Activated naive CD8-positive, alpha-beta T cell (primary cell): ENCODE results near the gene HERC5.
"Not testable (repeated sequence)": the region's sequence is repeated elsewhere in the genome, so short reads cannot be mapped to it uniquely, and the experiment has no call there.

Experiments used
- H3K27ac Mint-ChIP-seq: one replicate; pipeline ENCODE4 v1.8.0; 2021; ENCODE audit warnings: mixed read lengths
- H3K27me3 Mint-ChIP-seq: one replicate; pipeline ENCODE4 v1.8.0; 2021; ENCODE audit warnings: mixed read lengths
- H3K36me3 Mint-ChIP-seq: one replicate; pipeline ENCODE4 v1.8.0; 2021; ENCODE audit warnings: mixed read lengths
- H3K4me1 Mint-ChIP-seq: one replicate; pipeline ENCODE4 v1.8.0; 2021; ENCODE audit warnings: low read depth, mixed read lengths
- H3K4me3 Mint-ChIP-seq: one replicate; pipeline ENCODE4 v1.8.0; 2021; ENCODE audit warnings: mild to moderate bottlenecking, mixed read lengths
- H3K9me3 Mint-ChIP-seq: one replicate; pipeline ENCODE4 v1.8.0; 2021; ENCODE audit warnings: low read depth, mixed read lengths

The HERC5 gene

GRCh38 chr4:88524171-88524570, 67.3 kb downstream of the HERC5 start:
- Mint-ChIP-seq H3K4me3 (peak overlapping the region; percentile 96), H3K36me3 (no peaks in the 10 kb centered on the region), H3K4me1 (peaks cover 36% of the 10 kb centered on the region), H3K27me3 (no peaks in the 10 kb centered on the region), H3K9me3 (no peaks in the 10 kb centered on the region), H3K27ac (peak overlapping the region; percentile 83)

DNA sequence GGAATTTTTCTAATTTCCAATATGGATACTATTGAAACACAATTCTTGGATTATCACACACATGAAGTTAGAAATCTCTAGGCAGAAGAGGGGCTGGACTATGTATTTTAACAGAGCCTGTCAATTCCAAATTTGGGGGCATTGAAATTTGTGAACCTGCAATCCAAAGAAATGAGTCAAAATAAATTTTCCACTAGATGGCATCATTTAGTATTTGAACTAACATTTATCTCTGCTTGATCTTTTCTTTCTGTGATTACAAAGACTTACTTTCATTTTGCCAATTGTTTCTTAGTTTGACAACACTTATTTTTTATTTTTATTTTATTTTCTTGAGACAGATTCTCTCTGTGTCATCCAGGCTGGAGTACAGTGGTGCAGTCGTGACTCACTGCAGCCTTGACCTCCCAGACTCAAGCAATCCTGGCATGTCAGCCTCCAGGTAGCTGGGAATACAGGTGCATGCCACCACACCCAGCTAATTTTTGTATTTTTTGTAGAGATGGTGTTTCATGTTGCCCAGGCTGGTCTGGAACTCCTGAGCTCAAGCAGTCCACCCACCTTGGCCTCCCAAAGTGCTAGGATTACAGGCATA, 69.4 kb downstream of the HERC5 start:
- H3K4me3 Mint-ChIP-seq: peak overlapping the region; percentile 57
- no peak overlapping the region for H3K27ac Mint-ChIP-seq

DNA sequence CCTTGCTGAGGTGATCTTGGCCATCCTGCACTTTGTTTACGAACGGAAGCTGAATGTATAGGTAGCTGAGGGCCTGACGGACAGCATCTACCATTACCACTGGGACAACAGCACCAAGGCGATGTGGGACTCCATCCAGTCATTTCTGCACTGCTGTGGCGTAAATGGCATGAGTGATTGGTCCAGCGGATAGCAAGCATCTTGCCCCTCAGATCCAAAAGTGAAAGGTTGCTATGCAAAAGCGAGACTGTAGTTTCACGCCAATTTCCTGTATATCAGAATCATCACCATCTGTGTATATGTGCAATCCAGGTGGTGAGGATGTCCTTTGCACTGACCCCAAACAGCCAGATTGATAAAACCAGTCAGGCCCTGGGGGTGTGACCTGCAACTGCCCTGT, 70.9 kb downstream of the HERC5 start:
- Mint-ChIP-seq H3K27me3 (no peaks in the 10 kb centered on the region), H3K36me3 (no peaks in the 10 kb centered on the region), H3K4me1 (peaks cover 20% of the 10 kb centered on the region), H3K4me3 (no peak overlapping the region), H3K9me3 (no peaks in the 10 kb centered on the region), H3K27ac (no peak overlapping the region)

More for the DNA sequence above, 69.4 kb downstream of the HERC5 start:
- H3K9me3 Mint-ChIP-seq: no peaks in the 10 kb centered on the region
- H3K27me3 Mint-ChIP-seq: no peaks in the 10 kb centered on the region
- H3K4me1 Mint-ChIP-seq: peaks cover 32% of the 10 kb centered on the region
- no peaks in the 10 kb centered on the region for H3K36me3 Mint-ChIP-seq

GRCh38 chr4:88528861-88529260, 71.9 kb downstream of the HERC5 start:
- H3K4me1 Mint-ChIP-seq: peaks cover 19% of the 10 kb centered on the region
- H3K27me3 Mint-ChIP-seq: no peaks in the 10 kb centered on the region
- H3K27ac Mint-ChIP-seq: no peak overlapping the region
- H3K36me3 Mint-ChIP-seq: no peaks in the 10 kb centered on the region
- H3K4me3 Mint-ChIP-seq: no peak overlapping the region
- H3K9me3 Mint-ChIP-seq: no peaks in the 10 kb centered on the region

DNA sequence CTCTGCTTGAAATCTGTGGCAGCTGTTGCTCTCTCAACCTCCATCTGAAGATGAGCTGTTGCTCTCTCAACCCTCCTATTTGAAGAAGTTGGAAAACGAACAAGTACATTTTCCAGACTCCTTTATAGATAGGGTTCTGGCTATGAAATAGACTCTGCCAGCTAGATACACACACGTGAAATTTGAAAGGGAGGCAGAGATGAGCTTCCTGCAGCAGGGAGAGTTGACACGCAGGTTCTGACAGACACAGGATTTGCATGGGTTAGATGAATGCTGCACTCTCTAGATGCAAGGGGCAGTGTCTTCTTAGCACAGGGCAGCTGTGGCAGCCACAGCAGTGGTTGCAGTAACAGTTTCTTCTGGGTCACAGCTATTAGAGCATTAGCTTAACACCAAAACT, 74.6 kb downstream of the HERC5 start:
- Mint-ChIP-seq H3K9me3 (no peaks in the 10 kb centered on the region), H3K4me1 (peaks cover 4% of the 10 kb centered on the region), H3K4me3 (no peak overlapping the region), H3K27ac (no peak overlapping the region), H3K27me3 (no peaks in the 10 kb centered on the region), H3K36me3 (no peaks in the 10 kb centered on the region)

- Mint-ChIP-seq H3K4me1 (peaks cover 4% of the 10 kb centered on the region), H3K4me3 (no peak overlapping the region), H3K27ac (no peak overlapping the region), H3K27me3 (no peaks in the 10 kb centered on the region), H3K9me3 (no peaks in the 10 kb centered on the region), H3K36me3 (no peaks in the 10 kb centered on the region)
Observed at GRCh38 chr4:88533088-88533790, 76.3 kb downstream of the HERC5 start.

GRCh38 chr4:88533937-88534750, 77.2 kb downstream of the HERC5 start:
- Mint-ChIP-seq H3K4me3 (no peak overlapping the region), H3K27me3 (no peaks in the 10 kb centered on the region), H3K4me1 (peaks cover 4% of the 10 kb centered on the region), H3K27ac (no peak overlapping the region), H3K36me3 (no peaks in the 10 kb centered on the region), H3K9me3 (no peaks in the 10 kb centered on the region)

DNA sequence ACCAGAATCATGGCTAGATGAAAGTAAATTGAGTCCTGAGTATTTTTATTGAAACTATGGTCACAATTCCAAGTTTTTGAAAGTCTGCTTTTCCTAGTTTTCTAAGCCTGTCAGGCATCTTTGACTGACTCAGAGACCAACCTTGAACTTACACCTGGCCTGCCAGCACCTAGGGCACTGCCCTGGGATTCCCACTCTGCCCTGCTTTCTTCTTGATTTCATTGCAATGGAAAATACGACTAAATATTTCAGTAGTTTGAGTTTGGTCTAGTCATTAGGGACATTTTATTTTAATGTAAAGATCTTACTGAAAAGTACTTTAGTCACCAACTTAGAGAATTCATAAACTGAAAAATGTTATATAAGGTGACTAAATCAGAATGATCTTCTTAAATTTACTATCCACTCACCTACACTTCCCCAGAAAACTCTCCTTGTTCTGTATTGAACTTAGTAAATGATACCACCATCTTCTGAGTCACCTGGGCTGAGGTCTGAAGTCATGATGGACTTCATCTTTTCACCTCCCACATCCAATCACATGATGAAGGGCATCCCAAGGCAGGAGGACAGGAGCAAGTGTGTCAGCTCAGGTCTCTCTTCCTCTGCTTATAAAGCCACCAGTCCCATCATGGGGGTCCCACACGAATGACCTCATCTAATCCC, 78.3 kb downstream of the HERC5 start:
- no peak overlapping the region for H3K4me3 Mint-ChIP-seq
- peaks cover 9% of the 10 kb centered on the region for H3K4me1 Mint-ChIP-seq
- H3K27me3 Mint-ChIP-seq: no peaks in the 10 kb centered on the region
- H3K9me3 Mint-ChIP-seq: no peaks in the 10 kb centered on the region
- no peaks in the 10 kb centered on the region for H3K36me3 Mint-ChIP-seq
- H3K27ac Mint-ChIP-seq: no peak overlapping the region

- peaks cover 9% of the 10 kb centered on the region for H3K4me1 Mint-ChIP-seq
- no peaks in the 10 kb centered on the region for H3K36me3 Mint-ChIP-seq
- H3K27ac Mint-ChIP-seq: no peak overlapping the region
- H3K9me3 Mint-ChIP-seq: no peaks in the 10 kb centered on the region
- no peak overlapping the region for H3K4me3 Mint-ChIP-seq
- no peaks in the 10 kb centered on the region for H3K27me3 Mint-ChIP-seq
Observed at GRCh38 chr4:88537709-88538108, 80.8 kb downstream of the HERC5 start.

DNA sequence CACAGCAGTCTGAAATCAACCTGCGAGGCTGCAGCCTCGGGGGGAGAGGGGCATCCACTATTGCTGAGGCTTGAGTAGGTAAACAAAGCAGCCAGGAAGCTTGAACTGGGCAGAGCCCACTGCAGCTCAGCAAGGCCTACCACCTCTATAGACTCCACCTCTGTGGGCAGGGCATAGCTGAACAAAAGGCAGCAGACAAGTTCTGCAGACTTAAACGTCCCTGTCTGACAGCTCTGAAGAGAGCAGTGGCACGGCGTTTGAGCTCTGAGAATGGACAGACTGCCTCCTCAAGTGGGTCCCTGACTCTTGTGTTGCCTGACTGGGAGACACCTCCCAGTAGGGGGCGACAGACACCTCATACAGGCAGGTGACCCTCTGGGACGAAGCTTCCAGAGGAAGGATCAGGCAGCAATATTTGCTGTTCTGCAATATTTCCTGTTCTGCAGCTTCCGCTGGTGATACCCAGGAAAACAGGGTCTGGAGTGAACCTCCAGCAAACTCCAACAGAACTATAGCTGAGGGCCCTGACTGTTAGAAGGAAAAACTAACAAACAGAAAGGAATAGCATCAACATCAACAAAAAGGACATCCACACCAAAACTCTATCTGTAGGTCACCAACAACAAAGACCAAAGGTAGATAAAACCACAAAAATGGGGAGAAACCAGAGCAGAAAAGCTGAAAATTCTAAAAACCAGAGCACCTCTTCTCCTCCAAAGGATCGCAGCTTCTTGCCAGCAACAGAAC, 82.6 kb downstream of the HERC5 start:
- not testable (repeated sequence) for H3K27ac Mint-ChIP-seq, H3K4me3 Mint-ChIP-seq, H3K27me3 Mint-ChIP-seq, H3K36me3 Mint-ChIP-seq, H3K4me1 Mint-ChIP-seq, H3K9me3 Mint-ChIP-seq

DNA sequence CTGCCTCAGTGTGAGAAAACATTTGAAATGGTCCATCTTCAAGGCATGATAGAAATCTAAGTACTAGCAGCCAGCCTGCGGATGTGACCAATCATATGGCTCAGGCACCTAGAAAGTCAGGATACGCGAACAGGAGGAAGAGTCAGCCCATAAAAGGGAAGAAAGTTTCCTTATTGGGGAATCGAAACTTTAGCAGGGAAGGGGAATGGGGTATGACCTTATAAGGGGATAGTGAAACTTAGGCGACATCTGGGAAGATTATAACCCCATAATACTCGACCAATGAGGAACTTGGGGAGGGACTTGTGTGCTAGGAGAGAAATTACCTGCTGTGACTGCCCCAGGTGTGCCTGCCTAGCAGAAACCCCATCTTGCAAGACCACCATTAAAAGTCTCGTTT, 92.9 kb downstream of the HERC5 start:
- Mint-ChIP-seq H3K36me3 (no peaks in the 10 kb centered on the region), H3K27me3 (peaks cover 2% of the 10 kb centered on the region), H3K27ac (no peak overlapping the region), H3K9me3 (no peaks in the 10 kb centered on the region), H3K4me1 (no peaks in the 10 kb centered on the region), H3K4me3 (no peak overlapping the region)
